ENCODE measurements around the gene ZNF594. TPM values are rescaled to one million over a fixed set of nuclear protein-coding genes. Genes with fewer than 3 reads are reported as not detected.
"Not testable (repeated sequence)": the region's sequence is repeated elsewhere in the genome, so short reads cannot be mapped to it uniquely, and the experiment has no call there.

The ZNF594 gene
- total RNA-seq, 1 experiment from 2014 or later = 1.9 TPM

GRCh38 chr17:5133961-5134360 lies 57.7 kb downstream of the ZNF594 start:
- POLR2A ChIA-PET; H3K9me3 Mint-ChIP-seq (ENCODE audit: unreplicated experiment); DNase-seq (ENCODE audit: unreplicated experiment); H3K4me3 Mint-ChIP-seq (ENCODE audit: unreplicated experiment); H3K4me1 Mint-ChIP-seq (ENCODE audit: insufficient read depth, unreplicated experiment); BruUV-seq (replicated peaks); H3K27ac Mint-ChIP-seq (ENCODE audit: low read depth, unreplicated experiment); H3K27me3 Mint-ChIP-seq (ENCODE audit: insufficient read depth, unreplicated experiment); intact Hi-C loops (cut with micrococcal nuclease); CTCF ChIA-PET; H3K36me3 Mint-ChIP-seq (ENCODE audit: insufficient read depth, unreplicated experiment): not testable (repeated sequence)

DNA sequence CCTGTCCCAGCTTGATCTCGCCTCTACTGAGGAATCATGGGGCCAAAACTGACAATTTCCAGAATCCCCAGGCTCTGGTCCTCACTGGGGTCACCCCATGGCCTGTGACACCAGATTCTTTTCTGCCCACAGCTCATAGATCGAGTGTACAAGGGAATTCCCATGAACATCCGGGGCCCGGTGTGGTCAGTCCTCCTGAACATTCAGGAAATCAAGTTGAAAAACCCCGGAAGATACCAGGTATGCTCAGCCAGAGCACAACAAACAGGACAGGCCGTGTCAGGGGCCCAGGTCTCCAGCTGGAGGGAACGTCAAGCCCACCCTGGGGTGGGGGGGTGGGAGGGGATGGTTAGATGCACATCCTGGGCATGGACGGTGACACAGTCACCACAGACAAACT lies 58.4 kb downstream of the ZNF594 start:
- CTCF ChIA-PET = no interaction called here
- POLR2A ChIA-PET = no interaction called here
- Mint-ChIP-seq H3K9me3 (ENCODE audit: unreplicated experiment) (no peaks in the 10 kb centered on the region), H3K27me3 (ENCODE audit: insufficient read depth, unreplicated experiment) (no peaks in the 10 kb centered on the region), H3K27ac (ENCODE audit: low read depth, unreplicated experiment) (no peak overlapping the region), H3K4me1 (ENCODE audit: insufficient read depth, unreplicated experiment) (no peaks in the 10 kb centered on the region), H3K36me3 (ENCODE audit: insufficient read depth, unreplicated experiment) (no peaks in the 10 kb centered on the region), H3K4me3 (ENCODE audit: unreplicated experiment) (no peak overlapping the region)
- TF ChIP-seq, protein P1, sequence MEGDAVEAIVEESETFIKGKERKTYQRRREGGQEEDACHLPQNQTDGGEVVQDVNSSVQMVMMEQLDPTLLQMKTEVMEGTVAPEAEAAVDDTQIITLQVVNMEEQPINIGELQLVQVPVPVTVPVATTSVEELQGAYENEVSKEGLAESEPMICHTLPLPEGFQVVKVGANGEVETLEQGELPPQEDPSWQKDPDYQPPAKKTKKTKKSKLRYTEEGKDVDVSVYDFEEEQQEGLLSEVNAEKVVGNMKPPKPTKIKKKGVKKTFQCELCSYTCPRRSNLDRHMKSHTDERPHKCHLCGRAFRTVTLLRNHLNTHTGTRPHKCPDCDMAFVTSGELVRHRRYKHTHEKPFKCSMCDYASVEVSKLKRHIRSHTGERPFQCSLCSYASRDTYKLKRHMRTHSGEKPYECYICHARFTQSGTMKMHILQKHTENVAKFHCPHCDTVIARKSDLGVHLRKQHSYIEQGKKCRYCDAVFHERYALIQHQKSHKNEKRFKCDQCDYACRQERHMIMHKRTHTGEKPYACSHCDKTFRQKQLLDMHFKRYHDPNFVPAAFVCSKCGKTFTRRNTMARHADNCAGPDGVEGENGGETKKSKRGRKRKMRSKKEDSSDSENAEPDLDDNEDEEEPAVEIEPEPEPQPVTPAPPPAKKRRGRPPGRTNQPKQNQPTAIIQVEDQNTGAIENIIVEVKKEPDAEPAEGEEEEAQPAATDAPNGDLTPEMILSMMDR (IDR thresholded peaks at IDR 0.05; ENCODE audit: unreplicated experiment) = no peak
- BruUV-seq (replicated peaks) = no TSS peak
- intact Hi-C loops (cut with micrococcal nuclease) = no loop called here
- DNase-seq (ENCODE audit: unreplicated experiment) = no peak

DNA sequence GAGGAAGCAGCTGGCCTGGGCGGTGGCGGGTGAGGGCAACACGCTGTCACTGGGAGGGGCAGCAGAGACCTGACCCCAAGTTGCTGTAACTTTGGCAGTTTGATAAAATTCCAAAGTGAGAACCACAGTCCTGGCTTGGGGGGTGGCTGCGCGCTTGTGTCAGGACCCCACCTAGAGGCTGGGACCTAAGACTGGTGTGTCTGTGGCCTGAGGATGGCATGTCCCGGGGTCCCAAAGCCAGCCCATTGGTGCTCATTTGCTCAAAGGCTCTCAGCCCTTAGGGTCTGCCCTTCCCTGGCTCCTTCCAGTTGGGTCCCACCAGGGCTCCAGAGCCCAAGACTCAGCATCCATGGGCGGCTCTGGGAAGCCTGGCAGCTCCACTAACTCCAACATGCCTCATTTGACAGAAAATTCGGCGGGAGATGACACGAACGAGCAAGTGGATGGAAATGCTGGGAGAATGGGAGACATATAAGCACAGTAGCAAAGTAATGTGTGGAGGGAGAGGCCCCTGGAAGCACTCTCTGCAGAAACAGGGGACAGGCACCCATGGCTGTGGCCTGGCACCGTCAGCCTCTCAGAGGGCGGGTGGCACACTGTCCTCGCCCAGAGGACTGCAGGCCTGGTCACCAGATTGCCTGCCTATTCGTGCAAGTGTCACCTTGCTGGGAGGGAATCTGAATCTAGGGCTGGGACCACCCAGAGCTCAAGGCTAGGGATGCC lies 59.0 kb downstream of the ZNF594 start:
- H3K27ac Mint-ChIP-seq (ENCODE audit: low read depth, unreplicated experiment); CTCF ChIA-PET; H3K27me3 Mint-ChIP-seq (ENCODE audit: insufficient read depth, unreplicated experiment): not testable (repeated sequence)

GRCh38 chr17:5131799-5132502 lies 59.7 kb downstream of the ZNF594 start:
- POLR2A ChIA-PET; H3K9me3 Mint-ChIP-seq (ENCODE audit: unreplicated experiment); CTCF ChIA-PET; intact Hi-C loops (cut with micrococcal nuclease); H3K4me1 Mint-ChIP-seq (ENCODE audit: insufficient read depth, unreplicated experiment); H3K36me3 Mint-ChIP-seq (ENCODE audit: insufficient read depth, unreplicated experiment); H3K27me3 Mint-ChIP-seq (ENCODE audit: insufficient read depth, unreplicated experiment); DNase-seq (ENCODE audit: unreplicated experiment); BruUV-seq (replicated peaks); H3K4me3 Mint-ChIP-seq (ENCODE audit: unreplicated experiment): not testable (repeated sequence)
- peak overlapping the region; percentile 41 for H3K27ac Mint-ChIP-seq (ENCODE audit: low read depth, unreplicated experiment)

More for the DNA sequence above, 59.0 kb downstream of the ZNF594 start:
- H3K9me3 Mint-ChIP-seq (ENCODE audit: unreplicated experiment); H3K36me3 Mint-ChIP-seq (ENCODE audit: insufficient read depth, unreplicated experiment); DNase-seq (ENCODE audit: unreplicated experiment); POLR2A ChIA-PET; BruUV-seq (replicated peaks); H3K4me3 Mint-ChIP-seq (ENCODE audit: unreplicated experiment); H3K4me1 Mint-ChIP-seq (ENCODE audit: insufficient read depth, unreplicated experiment); intact Hi-C loops (cut with micrococcal nuclease): not testable (repeated sequence)

- POLR2A ChIA-PET = no interaction called here
Observed at GRCh38 chr17:5131146-5131715, 60.4 kb downstream of the ZNF594 start.

GRCh38 chr17:5130687-5131086 lies 61.0 kb downstream of the ZNF594 start:
- H3K9me3 Mint-ChIP-seq (ENCODE audit: unreplicated experiment); BruUV-seq (replicated peaks); DNase-seq (ENCODE audit: unreplicated experiment); H3K4me1 Mint-ChIP-seq (ENCODE audit: insufficient read depth, unreplicated experiment); H3K27me3 Mint-ChIP-seq (ENCODE audit: insufficient read depth, unreplicated experiment); H3K27ac Mint-ChIP-seq (ENCODE audit: low read depth, unreplicated experiment); intact Hi-C loops (cut with micrococcal nuclease); H3K36me3 Mint-ChIP-seq (ENCODE audit: insufficient read depth, unreplicated experiment); H3K4me3 Mint-ChIP-seq (ENCODE audit: unreplicated experiment); POLR2A ChIA-PET: not testable (repeated sequence)
- CTCF ChIA-PET = interaction anchor here (0.6 kb wide), 1 partner anchor 524 kb away, joined by 5 read pairs; no protein-coding TSS in a partner anchor

More at GRCh38 chr17:5131146-5131715, 60.4 kb downstream of the ZNF594 start:
- DNase-seq (ENCODE audit: unreplicated experiment) = no peak
- Mint-ChIP-seq H3K36me3 (ENCODE audit: insufficient read depth, unreplicated experiment) (no peaks in the 10 kb centered on the region), H3K9me3 (ENCODE audit: unreplicated experiment) (no peaks in the 10 kb centered on the region), H3K4me3 (ENCODE audit: unreplicated experiment) (no peak overlapping the region), H3K27me3 (ENCODE audit: insufficient read depth, unreplicated experiment) (peaks cover 4% of the 10 kb centered on the region), H3K27ac (ENCODE audit: low read depth, unreplicated experiment) (peak overlapping the region; percentile 41), H3K4me1 (ENCODE audit: insufficient read depth, unreplicated experiment) (no peaks in the 10 kb centered on the region)
- CTCF ChIA-PET = interaction anchor here (0.6 kb wide), 1 partner anchor 524 kb away, joined by 5 read pairs; no protein-coding TSS in a partner anchor
- BruUV-seq (replicated peaks) = no TSS peak
- intact Hi-C loops (cut with micrococcal nuclease) = no loop called here
- TF ChIP-seq, protein P1 (IDR thresholded peaks at IDR 0.05; ENCODE audit: unreplicated experiment) = no peak

GRCh38 chr17:5130261-5130660 lies 61.4 kb downstream of the ZNF594 start:
- intact Hi-C loops (cut with micrococcal nuclease); H3K27me3 Mint-ChIP-seq (ENCODE audit: insufficient read depth, unreplicated experiment); H3K36me3 Mint-ChIP-seq (ENCODE audit: insufficient read depth, unreplicated experiment); H3K9me3 Mint-ChIP-seq (ENCODE audit: unreplicated experiment); POLR2A ChIA-PET; H3K4me1 Mint-ChIP-seq (ENCODE audit: insufficient read depth, unreplicated experiment); BruUV-seq (replicated peaks); H3K4me3 Mint-ChIP-seq (ENCODE audit: unreplicated experiment); H3K27ac Mint-ChIP-seq (ENCODE audit: low read depth, unreplicated experiment); DNase-seq (ENCODE audit: unreplicated experiment): not testable (repeated sequence)
- CTCF ChIA-PET = interaction anchor here (0.6 kb wide), 1 partner anchor 523 kb away, joined by 5 read pairs; no protein-coding TSS in a partner anchor

Measured in MCF 10A (cell line).